HEK293 (cell line): Measurements from ENCODE around the gene MYO1E.

ENCODE experiments used
- ATF2 ChIP-seq: fragments of 450-650 bp; formaldehyde crosslinking; IDR thresholded peaks from 2 replicates; pipeline ENCODE4 v1.5.1; 2016; ENCODE audit warnings: missing biosample characterization, missing genetic modification characterization, low read depth
- BCL6B ChIP-seq: fragments of 450-650 bp; formaldehyde crosslinking; IDR thresholded peaks from 2 replicates; pipeline ENCODE4 v1.5.1; 2017; ENCODE audit warnings: missing biosample characterization, missing genetic modification characterization
- PATZ1 ChIP-seq: fragments of 450-650 bp; formaldehyde crosslinking; IDR thresholded peaks from 2 replicates; pipeline ENCODE4 v1.5.1; 2016; ENCODE audit warnings: missing biosample characterization, missing genetic modification characterization
- SCRT2 ChIP-seq: fragments of 450-650 bp; formaldehyde crosslinking; IDR thresholded peaks from 2 replicates; pipeline ENCODE4 v1.5.1; 2016; ENCODE audit warnings: missing biosample characterization, missing genetic modification characterization
- SP7 ChIP-seq: fragments of 450-650 bp; formaldehyde crosslinking; IDR thresholded peaks from 2 replicates; pipeline ENCODE4 v1.5.1; 2016; ENCODE audit warnings: missing biosample characterization, missing genetic modification characterization
- ZBTB11 ChIP-seq: fragments of 450-650 bp; formaldehyde crosslinking; conservative IDR thresholded peaks from 2 replicates; pipeline ENCODE4 v1.5.1; 2016; ENCODE audit warnings: low read depth, missing biosample characterization, missing genetic modification characterization
- ZBTB48 ChIP-seq: fragments of 450-650 bp; formaldehyde crosslinking; IDR thresholded peaks from 2 replicates; pipeline ENCODE4 v1.5.1; 2016; ENCODE audit warnings: missing biosample characterization, missing genetic modification characterization
- ZIC2 ChIP-seq: fragments of 450-650 bp; formaldehyde crosslinking; IDR thresholded peaks from 2 replicates; pipeline ENCODE4 v1.5.1; 2016; ENCODE audit warnings: missing biosample characterization, missing genetic modification characterization
- ZNF133 ChIP-seq: fragments of 450-650 bp; formaldehyde crosslinking; IDR thresholded peaks from 2 replicates; pipeline ENCODE4 v1.5.1; 2016; ENCODE audit warnings: missing biosample characterization, missing genetic modification characterization
- ZNF174 ChIP-seq: fragments of 450-650 bp; formaldehyde crosslinking; IDR thresholded peaks from 2 replicates; pipeline ENCODE4 v1.5.0; 2017; ENCODE audit warnings: missing biosample characterization, mild to moderate bottlenecking, missing genetic modification characterization
- ZNF19 ChIP-seq: fragments of 450-650 bp; formaldehyde crosslinking; IDR thresholded peaks from 2 replicates; pipeline ENCODE4; 2016; ENCODE audit warnings: missing biosample characterization, missing genetic modification characterization, low read depth
- ZNF214 ChIP-seq: fragments of 450-650 bp; formaldehyde crosslinking; IDR thresholded peaks from 2 replicates; pipeline ENCODE4 v1.5.1; 2017; ENCODE audit warnings: missing biosample characterization, mild to moderate bottlenecking, missing genetic modification characterization, borderline replicate concordance
- ZNF26 ChIP-seq: fragments of 450-650 bp; formaldehyde crosslinking; IDR thresholded peaks from 2 replicates; pipeline ENCODE4 v1.5.1; 2016; ENCODE audit warnings: missing biosample characterization, missing genetic modification characterization
- ZNF280C ChIP-seq: fragments of 450-650 bp; formaldehyde crosslinking; IDR thresholded peaks from 2 replicates; pipeline ENCODE4 v1.5.1; 2016; ENCODE audit warnings: missing biosample characterization, missing genetic modification characterization
- ZNF311 ChIP-seq: fragments of 450-650 bp; formaldehyde crosslinking; IDR thresholded peaks from 2 replicates; pipeline ENCODE4 v1.5.1; 2017; ENCODE audit warnings: missing biosample characterization, missing genetic modification characterization, borderline replicate concordance
- ZNF324 ChIP-seq: fragments of 450-650 bp; formaldehyde crosslinking; IDR thresholded peaks from 2 replicates; pipeline ENCODE4 v1.5.1; 2016; ENCODE audit warnings: missing biosample characterization, missing genetic modification characterization
- ZNF404 ChIP-seq: fragments of 450-650 bp; formaldehyde crosslinking; IDR thresholded peaks from 2 replicates; pipeline ENCODE4 v1.5.1; 2017; ENCODE audit warnings: missing biosample characterization, missing genetic modification characterization
- ZNF433 ChIP-seq: fragments of 450-650 bp; formaldehyde crosslinking; IDR thresholded peaks from 2 replicates; pipeline ENCODE4 v1.5.1; 2016; ENCODE audit warnings: missing biosample characterization, missing genetic modification characterization, low read depth
- ZNF555 ChIP-seq: fragments of 450-650 bp; formaldehyde crosslinking; conservative IDR thresholded peaks from 2 replicates; pipeline ENCODE4 v1.5.1; 2017; ENCODE audit warnings: missing biosample characterization, mild to moderate bottlenecking, missing genetic modification characterization, inconsistent platforms
- ZNF610 ChIP-seq: fragments of 450-650 bp; formaldehyde crosslinking; IDR thresholded peaks from 2 replicates; pipeline ENCODE4 v1.5.1; 2016; ENCODE audit warnings: missing biosample characterization, missing genetic modification characterization, borderline replicate concordance
- ZNF629 ChIP-seq: fragments of 450-650 bp; formaldehyde crosslinking; IDR thresholded peaks from 2 replicates; pipeline ENCODE4 v1.5.1; 2017; ENCODE audit warnings: missing biosample characterization, missing genetic modification characterization
- ZNF645 ChIP-seq: fragments of 450-650 bp; formaldehyde crosslinking; IDR thresholded peaks from 2 replicates; pipeline ENCODE4; 2016; ENCODE audit warnings: missing biosample characterization, missing genetic modification characterization
- ZNF768 ChIP-seq: fragments of 450-650 bp; formaldehyde crosslinking; IDR thresholded peaks from 2 replicates; pipeline ENCODE4 v1.5.1; 2018; ENCODE audit warnings: missing biosample characterization, mild to moderate bottlenecking, missing genetic modification characterization

Gene MYO1E

GRCh38 chr15:59313641-59314332 is 58.9 kb downstream of the MYO1E start (continued):
- TF ChIP-seq ZNF26 (tag by site-specific recombination) (no peak), ZNF174 (tag by site-specific recombination) (no peak), ZNF433 (no peak), ZBTB48 (no peak), ZNF404 (no peak), ZNF610 (no peak), ZNF214 (tag by site-specific recombination) (no peak), ATF2 (tag by site-specific recombination) (no peak), ZNF133 (tag by site-specific recombination) (no peak), PATZ1 (tag by site-specific recombination) (no peak), ZNF768 (tag by site-specific recombination) (no peak), ZIC2 (tag by site-specific recombination) (no peak), ZBTB11 (tag by site-specific recombination) (no peak), BCL6B (tag by site-specific recombination) (no peak), ZNF645 (tag by site-specific recombination) (no peak), ZNF311 (tag by site-specific recombination) (no peak), ZNF629 (tag by site-specific recombination) (0 out of 2 replicates have a peak, but pooled peaks have one; percentile 39), ZNF324 (tag by site-specific recombination) (no peak), ZNF19 (tag by site-specific recombination) (no peak), ZNF555 (tag by site-specific recombination) (no peak), SP7 (peak; percentile 90), SCRT2 (tag by site-specific recombination) (no peak), ZNF280C (tag by site-specific recombination) (no peak)
